SU-DHL-6 (cell line): ENCODE measurements around the gene MBNL1.

ENCODE experiments used
- CTCF ChIP-seq: fragments of 200-600 bp; sonication (generic); IDR thresholded peaks from one replicate; pipeline ENCODE4 v1.5.1; 2017; ENCODE audit warnings: antibody characterized with exemption, mild to moderate bottlenecking, low read length, moderate library complexity; ENCODE audit not compliant: insufficient read depth, poor library complexity, severe bottlenecking
- EZH2phosphoT487 ChIP-seq: fragments of 200-600 bp; sonication (generic), shearing (Covaris generic); conservative IDR thresholded peaks from 2 replicates; pipeline ENCODE4 v1.6.1; 2018; ENCODE audit warnings: mild to moderate bottlenecking, antibody characterized with exemption, low read length, moderate library complexity, mixed read lengths

- no peak for TF ChIP-seq CTCF
- TF ChIP-seq EZH2phosphoT487: no peak
Observed at GRCh38 chr3:152461460-152461859, 192.7 kb downstream of the MBNL1 start.
